IMR-90 (cell line): ENCODE measurements around the gene RAB6A. TPM values are rescaled to one million over a fixed set of nuclear protein-coding genes. Genes with fewer than 3 reads are reported as not detected.

ENCODE experiments used
- ATAC-seq: fragments of 200-7000 bp; cut with Tn5 transposase; 2 replicates; pipeline ENCODE4 v1.9.1; 2020; ENCODE audit warnings: low read depth, mild to moderate bottlenecking, moderate library complexity
- BruUV-seq: library from RNA; stranded (reverse); fragments of 400-500 nt; replicated peaks from 2 replicates; lab custom pipeline; 2021; lab: Mats Ljungman, UMichigan
- CTCF ChIA-PET: fragments of 300-600 bp; formaldehyde crosslinking; extraction: SDS; loops from one replicate; lab custom pipeline; 2021; ENCODE audit warnings: antibody characterized with exemption; lab: Yijun Ruan, JAX
- POLR2A ChIA-PET: fragments of 300-600 bp; sonication (Branson Sonifier 250); formaldehyde crosslinking; loops from one replicate; lab custom pipeline; 2022; ENCODE audit warnings: antibody characterized with exemption; ENCODE audit not compliant: unreplicated experiment; lab: Charles Lee
- DNase-seq: peaks from one replicate; pipeline ENCODE4 v3.0.0; 2013
- H2AFZ ChIP-seq: replicated peaks from 2 replicates; pipeline ENCODE3; 2013; ENCODE audit warnings: low read length, mild to moderate bottlenecking; ENCODE audit not compliant: poor library complexity
- H2AK5ac ChIP-seq: 2 replicates; pipeline ENCODE4 v1.6.1; 2013; ENCODE audit warnings: low read depth, low read length, inconsistent platforms
- H2AK9ac ChIP-seq: replicated peaks from 2 replicates; pipeline ENCODE3; 2013; ENCODE audit warnings: mild to moderate bottlenecking, low read depth, low read length, moderate library complexity; ENCODE audit not compliant: poor library complexity
- H2BK120ac ChIP-seq: 2 replicates; pipeline ENCODE4 v1.6.1; 2013; ENCODE audit warnings: low read depth, low read length, inconsistent platforms
- H2BK15ac ChIP-seq: 3 replicates; pipeline ENCODE4 v1.6.1; 2013; ENCODE audit warnings: low read depth, low read length, inconsistent platforms
- H2BK20ac ChIP-seq: 2 replicates; pipeline ENCODE4 v1.6.1; 2013; ENCODE audit warnings: low read depth, mild to moderate bottlenecking, inconsistent platforms, low read length, moderate library complexity
- H2BK5ac ChIP-seq: 2 replicates; pipeline ENCODE4 v1.6.1; 2013; ENCODE audit warnings: mild to moderate bottlenecking, low read depth, low read length, inconsistent platforms; ENCODE audit not compliant: poor library complexity, severe bottlenecking
- H3K14ac ChIP-seq: replicated peaks from 2 replicates; pipeline ENCODE4 v1.6.1; 2013; ENCODE audit warnings: low read depth, low read length, inconsistent platforms
- H3K18ac ChIP-seq: 2 replicates; pipeline ENCODE4 v1.6.1; 2013; ENCODE audit warnings: low read depth, low read length, control low read depth
- H3K23ac ChIP-seq: 2 replicates; pipeline ENCODE4 v1.6.1; 2013; ENCODE audit warnings: low read depth, low read length, inconsistent platforms
- H3K27ac ChIP-seq: 2 replicates; pipeline ENCODE4 v1.5.1; 2013; ENCODE audit warnings: mild to moderate bottlenecking, control low read depth, low read length; ENCODE audit not compliant: insufficient read depth
- H3K27me3 ChIP-seq: 2 replicates; pipeline ENCODE4 v1.6.1; 2013; ENCODE audit warnings: low read length; ENCODE audit not compliant: control insufficient read depth, insufficient read depth
- H3K36me3 ChIP-seq: 2 replicates; pipeline ENCODE4 v1.6.1; 2013; ENCODE audit warnings: low read length, mixed read lengths; ENCODE audit not compliant: control insufficient read depth, insufficient read depth
- H3K4ac ChIP-seq: 2 replicates; pipeline ENCODE4 v1.6.1; 2013; ENCODE audit warnings: low read depth, low read length, inconsistent platforms
- H3K4me1 ChIP-seq: 2 replicates; pipeline ENCODE4 v1.6.1; 2013; ENCODE audit warnings: low read length, mixed read lengths; ENCODE audit not compliant: control insufficient read depth, insufficient read depth
- H3K4me2 ChIP-seq: 2 replicates; pipeline ENCODE4 v1.6.1; 2013; ENCODE audit warnings: low read depth, mild to moderate bottlenecking, control low read depth, low read length, moderate library complexity
- H3K4me3 ChIP-seq: 2 replicates; pipeline ENCODE4 v1.5.1; 2013; ENCODE audit warnings: low read depth, mild to moderate bottlenecking, control low read depth, low read length, moderate library complexity; ENCODE audit not compliant: insufficient read depth
- H3K56ac ChIP-seq: 2 replicates; pipeline ENCODE4 v1.6.1; 2013; ENCODE audit warnings: low read length, inconsistent platforms; ENCODE audit not compliant: insufficient read depth; ENCODE audit errors: extremely low read depth
- H3K79me1 ChIP-seq, 2 experiments: 2 replicates each; pipeline ENCODE4 v1.6.1; 2013; ENCODE audit warnings: low read length in 2 of 2, inconsistent platforms in 1 of 2, low read depth in 1 of 2
- H3K9ac ChIP-seq: 2 replicates; pipeline ENCODE4 v1.6.1; 2013; ENCODE audit warnings: low read depth, low read length, control low read depth
- H3K9me1 ChIP-seq: 2 replicates; pipeline ENCODE4 v1.6.1; 2013; ENCODE audit warnings: low read length, inconsistent platforms; ENCODE audit not compliant: insufficient read depth
- H3K9me3 ChIP-seq: 2 replicates; pipeline ENCODE4 v1.6.1; 2013; ENCODE audit warnings: low read length; ENCODE audit not compliant: control insufficient read depth, insufficient read depth
- H4K20me1 ChIP-seq: 2 replicates; pipeline ENCODE4 v1.6.1; 2013; ENCODE audit warnings: low read length, inconsistent platforms; ENCODE audit not compliant: insufficient read depth
- H4K5ac ChIP-seq: 2 replicates; pipeline ENCODE4 v1.6.1; 2013; ENCODE audit warnings: mild to moderate bottlenecking, low read depth, low read length, control low read depth
- H4K8ac ChIP-seq, 2 experiments: 2 replicates each; pipeline ENCODE4 v1.6.1; 2013; ENCODE audit warnings: low read depth in 2 of 2, low read length in 2 of 2, control low read depth in 1 of 2, inconsistent platforms in 1 of 2
- H4K91ac ChIP-seq: 2 replicates; pipeline ENCODE4 v1.6.1; 2013; ENCODE audit warnings: low read depth, low read length, inconsistent platforms; ENCODE audit not compliant: insufficient read depth
- CEBPB ChIP-seq: IDR thresholded peaks from 2 replicates; pipeline ENCODE4 v1.6.1; 2012; ENCODE audit warnings: low read depth, low read length, improper control_type of control experiment
- CTCF ChIP-seq: conservative IDR thresholded peaks from 2 replicates; pipeline ENCODE4 v1.5.1; 2012; ENCODE audit warnings: mild to moderate bottlenecking, low read depth, low read length, improper control_type of control experiment
- FOS ChIP-seq: fragments of 150-350 bp; IDR thresholded peaks from 2 replicates; pipeline ENCODE4 v1.6.1; 2016; ENCODE audit warnings: low read depth, low read length
- RAD21 ChIP-seq: IDR thresholded peaks from 2 replicates; pipeline ENCODE4 v1.6.1; 2012; ENCODE audit warnings: low read length, improper control_type of control experiment
- RCOR1 ChIP-seq: IDR thresholded peaks from 2 replicates; pipeline ENCODE4 v1.6.1; 2012; ENCODE audit warnings: mild to moderate bottlenecking, low read length, improper control_type of control experiment; ENCODE audit not compliant: insufficient replicate concordance
- RFX5 ChIP-seq: IDR thresholded peaks from 2 replicates; pipeline ENCODE4 v1.8.0; 2012; ENCODE audit warnings: low read depth, mild to moderate bottlenecking, low read length, moderate library complexity
- WGBS, 2 experiments: methylation state at CpG; one replicate each; pipeline versions ENCODE4 v1.1.5 to v1.1.7; 2013; ENCODE audit warnings: missing lambda C conversion rate in 2 of 2; ENCODE audit not compliant: insufficient read length in 1 of 2; ENCODE audit errors: extremely low coverage in 2 of 2; 5-methylcytosine and 5-hydroxymethylcytosine counted together
- dilution Hi-C: fragments of 300-500 bp; cut with HindIII; formaldehyde crosslinking; loops from one replicate; pipeline ENCODE4 v1.14.3; 2018; ENCODE audit warnings: low sequenced_read_pairs; ENCODE audit not compliant: unreplicated experiment
- in situ Hi-C: fragments of 300-500 bp; cut with MboI; formaldehyde crosslinking; loops from 3 replicates; pipeline ENCODE4 v1.14.3; 2019; ENCODE audit warnings: low sequenced_read_pairs, inconsistent platforms, mixed read lengths
- intact Hi-C: fragments of 100-400 bp; cut with micrococcal nuclease; formaldehyde crosslinking; loops from 2 replicates; pipeline ENCODE4 v1.10.0; 2022
- polyA plus RNA-seq, 3 experiments: library from polyadenylated mRNA; depleted of rRNA; stranded (reverse); fragments of >200 nt; gene quantifications; 2 replicates each; pipeline ENCODE4 v1.2.3, GENCODE V29; 2012; ENCODE audit warnings: low replicate concordance in 1 of 3
- total RNA-seq: library from RNA; depleted of rRNA; stranded (reverse); fragments of >200 nt; gene quantifications from 2 replicates; pipeline ENCODE4 v1.2.3, GENCODE V29; 2012

Gene RAB6A
- total and polyA plus RNA-seq, 2 of the 4 experiments (the other 2 are of a cell fraction): 65.5 to 81.0 TPM

- no peak overlapping the region for H2BK120ac ChIP-seq
- no peak for TF ChIP-seq RAD21
- TF ChIP-seq FOS: no peak
- TF ChIP-seq CEBPB: no peak
- no peak for TF ChIP-seq CTCF
- no peak for TF ChIP-seq RCOR1
- TF ChIP-seq RFX5: no peak
- no peak for ATAC-seq
Measured at GRCh38 chr11:73636249-73636648, 124.6 kb downstream of the RAB6A start.

More at GRCh38 chr11:73636249-73636648, 124.6 kb downstream of the RAB6A start:
- no peak for DNase-seq
- Histone ChIP-seq H3K79me1 (no peaks in the 10 kb centered on the region), H3K56ac (no peak overlapping the region), H3K4ac (no peak overlapping the region), H3K9ac (no peak overlapping the region), H2AK5ac (no peak overlapping the region), H2AK9ac (no peak overlapping the region), H4K20me1 (no peaks in the 10 kb centered on the region), H3K27me3 (peaks cover 15% of the 10 kb centered on the region), H3K9me3 (no peaks in the 10 kb centered on the region), H3K4me1 (no peaks in the 10 kb centered on the region), H3K36me3 (no peaks in the 10 kb centered on the region), H3K9me1 (no peaks in the 10 kb centered on the region), H3K4me3 (no peak overlapping the region), H2BK20ac (no peak overlapping the region), H4K8ac (no peak overlapping the region), H3K23ac (no peak overlapping the region), H2BK15ac (no peak overlapping the region), H2AFZ (no peak overlapping the region), H4K5ac (no peak overlapping the region), H3K4me2 (no peak overlapping the region), H2BK5ac (no peak overlapping the region), H4K91ac (no peak overlapping the region), H3K14ac (no peak overlapping the region), H3K27ac (no peak overlapping the region), H3K18ac (no peak overlapping the region)
- intact Hi-C loops: no loop called here
- ChIA-PET POLR2A (no interaction called here), CTCF (interaction anchor here (1.5 to 2.3 kb wide), 2 partner anchors 10 to 25 kb away, joined by 4 to 9 read pairs; no protein-coding TSS in a partner anchor)
- WGBS, 2 experiments: 70% methylated on average over 2 of the region's 5 CpGs; no CpG with 5 or more reads in 1 of the 2 experiments
- dilution Hi-C loops: no loop called here
- in situ Hi-C loops: no loop called here
- BruUV-seq: no TSS peak
